PFSK-1 (cell line): ENCODE measurements around the gene KCNV2.

ENCODE experiments used
- FOXP2 ChIP-seq: optimal IDR thresholded peaks from 2 replicates; pipeline ENCODE3; 2011; ENCODE audit warnings: borderline replicate concordance, control low read depth, inconsistent platforms; ENCODE audit not compliant: insufficient read depth; ENCODE audit errors: extremely low read length, extremely low read depth
- POLR2AphosphoS5 ChIP-seq: IDR thresholded peaks from 2 replicates; pipeline ENCODE4 v1.6.1; 2012; ENCODE audit warnings: low read depth, mild to moderate bottlenecking, control low read depth, low read length, moderate library complexity
- SIN3A ChIP-seq: IDR thresholded peaks from 2 replicates; pipeline ENCODE4 v1.6.1; 2012; ENCODE audit warnings: mild to moderate bottlenecking, low read length, moderate library complexity, borderline replicate concordance; ENCODE audit not compliant: insufficient read depth
- TAF1 ChIP-seq: IDR thresholded peaks from 2 replicates; pipeline ENCODE4 v1.6.1; 2012; ENCODE audit warnings: low read length, control low read depth, borderline replicate concordance; ENCODE audit not compliant: insufficient read depth
- TF ChIP-seq, protein P1 (sequence below), 2 experiments: IDR thresholded peaks; 2 replicates each; pipeline versions ENCODE4 v1.6.1 to v1.8.0; 2011 to 2012; ENCODE audit warnings: low read depth in 2 of 2, low read length in 2 of 2, control low read depth in 1 of 2, inconsistent platforms in 1 of 2, mild to moderate bottlenecking in 1 of 2, moderate library complexity in 1 of 2; ENCODE audit not compliant: insufficient read depth in 1 of 2

Gene KCNV2

DNA sequence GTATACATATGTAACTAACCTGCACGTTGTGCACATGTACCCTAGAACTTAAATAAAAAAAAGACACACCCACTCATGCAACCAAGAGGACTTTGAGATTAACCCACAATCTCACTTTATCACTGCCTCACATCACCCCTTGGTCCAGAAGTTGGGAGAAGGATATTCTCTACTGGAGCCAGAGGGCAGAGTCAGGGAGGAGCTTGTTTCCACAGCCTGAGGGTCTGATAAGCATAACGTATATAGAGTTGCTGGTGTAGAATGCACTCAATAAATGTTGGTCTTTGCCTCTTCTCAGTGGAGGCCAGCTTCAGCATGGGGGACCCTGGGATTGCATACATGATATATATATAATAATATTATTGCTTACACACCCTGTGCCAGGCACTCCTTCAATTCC is 10.1 kb downstream of the KCNV2 start:
- TF ChIP-seq POLR2AphosphoS5 = no peak
- TF ChIP-seq, protein P1, sequence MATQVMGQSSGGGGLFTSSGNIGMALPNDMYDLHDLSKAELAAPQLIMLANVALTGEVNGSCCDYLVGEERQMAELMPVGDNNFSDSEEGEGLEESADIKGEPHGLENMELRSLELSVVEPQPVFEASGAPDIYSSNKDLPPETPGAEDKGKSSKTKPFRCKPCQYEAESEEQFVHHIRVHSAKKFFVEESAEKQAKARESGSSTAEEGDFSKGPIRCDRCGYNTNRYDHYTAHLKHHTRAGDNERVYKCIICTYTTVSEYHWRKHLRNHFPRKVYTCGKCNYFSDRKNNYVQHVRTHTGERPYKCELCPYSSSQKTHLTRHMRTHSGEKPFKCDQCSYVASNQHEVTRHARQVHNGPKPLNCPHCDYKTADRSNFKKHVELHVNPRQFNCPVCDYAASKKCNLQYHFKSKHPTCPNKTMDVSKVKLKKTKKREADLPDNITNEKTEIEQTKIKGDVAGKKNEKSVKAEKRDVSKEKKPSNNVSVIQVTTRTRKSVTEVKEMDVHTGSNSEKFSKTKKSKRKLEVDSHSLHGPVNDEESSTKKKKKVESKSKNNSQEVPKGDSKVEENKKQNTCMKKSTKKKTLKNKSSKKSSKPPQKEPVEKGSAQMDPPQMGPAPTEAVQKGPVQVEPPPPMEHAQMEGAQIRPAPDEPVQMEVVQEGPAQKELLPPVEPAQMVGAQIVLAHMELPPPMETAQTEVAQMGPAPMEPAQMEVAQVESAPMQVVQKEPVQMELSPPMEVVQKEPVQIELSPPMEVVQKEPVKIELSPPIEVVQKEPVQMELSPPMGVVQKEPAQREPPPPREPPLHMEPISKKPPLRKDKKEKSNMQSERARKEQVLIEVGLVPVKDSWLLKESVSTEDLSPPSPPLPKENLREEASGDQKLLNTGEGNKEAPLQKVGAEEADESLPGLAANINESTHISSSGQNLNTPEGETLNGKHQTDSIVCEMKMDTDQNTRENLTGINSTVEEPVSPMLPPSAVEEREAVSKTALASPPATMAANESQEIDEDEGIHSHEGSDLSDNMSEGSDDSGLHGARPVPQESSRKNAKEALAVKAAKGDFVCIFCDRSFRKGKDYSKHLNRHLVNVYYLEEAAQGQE (IDR thresholded peaks at IDR 0.05; ENCODE audit: insufficient read depth in 1 of 2, low read depth in 2 of 2, low read length in 2 of 2) = no peak
- no peak for TF ChIP-seq FOXP2
- no peak for TF ChIP-seq TAF1

DNA sequence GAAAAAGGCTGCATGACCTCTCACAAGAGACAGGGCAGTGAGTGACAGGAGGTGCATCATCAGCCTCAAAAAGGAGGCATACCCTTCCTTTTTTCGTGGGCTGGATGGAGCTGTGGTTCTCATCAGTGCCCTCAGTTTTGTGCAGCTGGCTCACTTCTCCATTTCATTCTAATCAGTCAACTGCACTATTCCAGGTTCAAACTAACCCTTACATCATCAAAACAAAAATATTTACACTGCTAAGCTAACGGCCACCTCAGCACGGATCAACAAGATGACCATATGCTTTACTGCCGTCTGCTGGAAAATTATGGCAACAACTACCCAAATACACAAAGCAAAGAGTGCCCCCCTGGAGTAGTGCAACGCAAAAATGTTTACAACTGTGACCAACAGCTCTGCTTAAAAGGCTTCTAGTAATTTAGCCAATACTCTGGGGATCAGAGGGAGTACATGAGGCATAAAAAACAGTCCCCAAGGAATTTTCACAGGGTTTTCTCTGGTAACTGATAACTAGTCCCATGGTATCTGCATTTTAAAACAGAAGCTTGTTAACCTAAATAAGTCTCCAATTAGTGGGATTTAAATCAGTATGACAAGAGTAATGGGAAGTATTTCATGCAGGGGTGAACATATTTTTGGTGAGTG is 10.8 kb downstream of the KCNV2 start:
- TF ChIP-seq POLR2AphosphoS5 = no peak
- TF ChIP-seq TAF1 = no peak
- TF ChIP-seq, protein P1 (IDR thresholded peaks at IDR 0.05; ENCODE audit: insufficient read depth in 1 of 2, low read depth in 2 of 2, low read length in 2 of 2) = no peak
- TF ChIP-seq FOXP2 = no peak
- no peak for TF ChIP-seq SIN3A

DNA sequence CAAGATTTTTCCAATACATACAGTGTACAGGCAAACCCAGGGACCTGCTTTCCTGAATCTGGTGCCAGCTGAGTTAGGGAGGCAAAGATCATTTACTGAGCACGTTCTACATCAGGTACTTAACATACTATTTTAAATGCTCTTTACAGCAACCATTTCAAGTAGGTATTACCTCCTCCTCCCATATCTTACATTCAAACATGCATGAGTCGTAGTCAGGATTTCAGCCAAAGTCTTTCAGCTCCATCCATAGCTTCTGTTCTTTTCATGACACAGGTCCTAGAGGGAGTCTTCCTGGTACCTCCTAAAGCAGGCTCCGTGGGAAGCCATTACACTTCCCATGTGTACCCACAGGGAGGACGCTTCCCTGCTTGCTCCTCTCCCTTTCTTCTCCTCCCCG is 11.7 kb downstream of the KCNV2 start:
- TF ChIP-seq SIN3A = no peak
- TF ChIP-seq TAF1 = no peak

DNA sequence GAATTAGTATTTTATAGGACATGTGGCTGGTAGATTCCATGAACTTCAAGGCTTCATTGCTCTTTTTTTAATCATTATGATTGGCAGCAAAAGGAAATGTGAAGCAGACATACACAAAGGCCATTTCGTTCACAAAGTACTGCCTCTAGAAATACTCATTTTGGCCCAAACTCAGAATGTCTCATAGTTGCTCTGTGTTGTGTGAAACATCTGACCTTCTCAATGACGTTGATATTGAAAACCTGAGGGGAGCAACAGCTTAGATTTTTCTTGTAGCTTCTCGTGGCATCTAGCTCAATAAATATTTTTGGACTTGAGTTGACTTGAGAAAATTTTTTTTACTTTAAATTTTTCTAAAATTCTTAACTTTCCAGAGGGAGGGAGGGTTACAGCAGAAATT is 12.4 kb downstream of the KCNV2 start:
- TF ChIP-seq, protein P1 (IDR thresholded peaks at IDR 0.05; ENCODE audit: insufficient read depth in 1 of 2, low read depth in 2 of 2, low read length in 2 of 2) = no peak
- TF ChIP-seq POLR2AphosphoS5 (no peak), FOXP2 (no peak), TAF1 (no peak), SIN3A (no peak)

DNA sequence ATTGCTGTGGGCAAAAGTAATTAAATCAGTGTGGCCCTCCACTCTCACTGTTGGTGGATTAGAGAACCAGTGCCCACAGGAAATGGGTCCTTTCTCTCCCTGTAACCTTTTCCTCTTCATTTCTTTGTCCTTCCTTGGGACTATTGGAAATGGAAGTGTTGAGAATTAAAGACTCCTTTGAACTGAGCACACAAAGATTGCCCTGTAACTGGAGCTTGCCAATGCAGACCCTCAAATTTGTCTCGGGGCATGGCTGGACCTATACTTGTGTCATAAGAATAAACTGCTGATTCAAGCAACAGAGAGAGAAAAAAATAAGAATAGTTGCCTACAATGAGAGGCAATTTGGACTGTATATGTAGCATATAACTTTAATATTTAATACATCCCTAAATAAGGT is 13.7 kb downstream of the KCNV2 start:
- TF ChIP-seq, protein P1 (IDR thresholded peaks at IDR 0.05; ENCODE audit: insufficient read depth in 1 of 2, low read depth in 2 of 2, low read length in 2 of 2) = no peak
- TF ChIP-seq SIN3A = no peak
